B cell (primary cell): ENCODE measurements around the gene RAI14.

ENCODE experiments used
- EZH2 ChIP-seq: IDR thresholded peaks from 2 replicates; pipeline ENCODE4 v1.6.1; 2012; ENCODE audit warnings: borderline replicate concordance, low read depth, mild to moderate bottlenecking, moderate library complexity, low read length; ENCODE audit not compliant: insufficient read depth, poor library complexity, severe bottlenecking
- TF ChIP-seq, protein P1 (sequence below): fragments of 200-600 bp; IDR thresholded peaks from one replicate; pipeline ENCODE4 v1.8.0; 2022; ENCODE audit warnings: antibody characterized with exemption, mild to moderate bottlenecking

DNA sequence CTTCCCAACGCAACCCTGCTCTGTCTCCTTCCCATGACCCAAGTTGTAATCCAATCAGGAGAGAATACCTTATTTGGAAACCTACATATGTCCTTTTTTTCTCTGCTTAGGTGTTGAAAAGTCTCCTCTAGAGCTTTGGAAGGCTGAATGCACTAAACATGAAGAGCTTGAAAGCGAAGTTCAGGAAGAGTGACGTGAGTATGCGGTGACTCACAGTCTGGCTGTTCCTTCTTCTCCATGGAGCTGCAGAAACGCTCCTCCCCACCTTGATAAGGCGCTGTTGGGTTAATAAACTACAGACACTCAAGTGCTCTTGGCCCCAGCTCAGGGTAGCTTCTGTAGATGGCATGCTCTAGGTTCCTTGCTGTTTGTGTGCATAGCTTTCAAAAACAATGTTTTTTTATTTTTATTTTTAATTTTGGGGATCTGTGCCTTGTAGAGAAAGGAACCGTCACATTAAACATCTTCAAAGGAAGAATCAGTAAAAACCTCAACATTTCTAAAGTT, 30.7 kb downstream of the RAI14 start:
- TF ChIP-seq, protein P1, sequence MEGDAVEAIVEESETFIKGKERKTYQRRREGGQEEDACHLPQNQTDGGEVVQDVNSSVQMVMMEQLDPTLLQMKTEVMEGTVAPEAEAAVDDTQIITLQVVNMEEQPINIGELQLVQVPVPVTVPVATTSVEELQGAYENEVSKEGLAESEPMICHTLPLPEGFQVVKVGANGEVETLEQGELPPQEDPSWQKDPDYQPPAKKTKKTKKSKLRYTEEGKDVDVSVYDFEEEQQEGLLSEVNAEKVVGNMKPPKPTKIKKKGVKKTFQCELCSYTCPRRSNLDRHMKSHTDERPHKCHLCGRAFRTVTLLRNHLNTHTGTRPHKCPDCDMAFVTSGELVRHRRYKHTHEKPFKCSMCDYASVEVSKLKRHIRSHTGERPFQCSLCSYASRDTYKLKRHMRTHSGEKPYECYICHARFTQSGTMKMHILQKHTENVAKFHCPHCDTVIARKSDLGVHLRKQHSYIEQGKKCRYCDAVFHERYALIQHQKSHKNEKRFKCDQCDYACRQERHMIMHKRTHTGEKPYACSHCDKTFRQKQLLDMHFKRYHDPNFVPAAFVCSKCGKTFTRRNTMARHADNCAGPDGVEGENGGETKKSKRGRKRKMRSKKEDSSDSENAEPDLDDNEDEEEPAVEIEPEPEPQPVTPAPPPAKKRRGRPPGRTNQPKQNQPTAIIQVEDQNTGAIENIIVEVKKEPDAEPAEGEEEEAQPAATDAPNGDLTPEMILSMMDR: no peak
- TF ChIP-seq EZH2: no peak
